ENCODE measurements around the gene ROR2. TPM values are rescaled to one million over a fixed set of nuclear protein-coding genes. Genes with fewer than 3 reads are reported as not detected.

Gene ROR2
- total and polyA plus RNA-seq, 2 experiments from 2014 or later: 8.1 to 18.8 TPM

GRCh38 chr9:91660521-91660920 is 289.5 kb downstream of the ROR2 start (continued):
- TF ChIP-seq ETS1 (IDR thresholded peaks at IDR 0.05): no peak
- no peak for TF ChIP-seq NANOG (IDR thresholded peaks at IDR 0.05; ENCODE audit: borderline replicate concordance)
- no peak for TF ChIP-seq STAT1 (IDR thresholded peaks at IDR 0.05; ENCODE audit: unreplicated experiment)
- TF ChIP-seq ZNF114 (CRISPR knock-in tag; IDR thresholded peaks at IDR 0.05): no peak
- no peak for TF ChIP-seq EZH2phosphoT487 (IDR thresholded peaks at IDR 0.05; ENCODE audit: unreplicated experiment)

GRCh38 chr9:91659529-91660495 is 290.2 kb downstream of the ROR2 start:
- ATAC-seq (peak; percentile 98), DNase-seq (ENCODE audit: low spot score) (peak; percentile 61)
- no peaks in the 10 kb centered on the region; the same call in 1 of the 3 replicates for H3K4me1 Mint-ChIP-seq
- Histone ChIP-seq H4K20me1 (replicated peaks; ENCODE audit: insufficient read depth) (no peaks in the 10 kb centered on the region), H2AFZ (no peak overlapping the region), H3K36me3 (ENCODE audit: insufficient read depth) (no peaks in the 10 kb centered on the region), H3K9me2 (ENCODE audit: insufficient read depth) (no peaks in the 10 kb centered on the region), H3K27me3 (ENCODE audit: insufficient read depth) (no peaks in the 10 kb centered on the region), H3F3A (replicated peaks; ENCODE audit: low read depth) (no peaks in the 10 kb centered on the region), H3K4me3 (no peak overlapping the region), H3K79me2 (replicated peaks; ENCODE audit: insufficient read depth) (no peaks in the 10 kb centered on the region), H3K4me2 (no peak overlapping the region), H3K4me1 (ENCODE audit: insufficient read depth) (0 out of 2 replicates have a peak, but pooled peaks cover 7% of the 10 kb centered on the region), H3K27ac (ENCODE audit: low read depth) (no peak overlapping the region)
- no peaks in the 10 kb centered on the region; the same call in 2 of the 3 replicates for H3K9me3 Mint-ChIP-seq
- H3K4me3 Mint-ChIP-seq: no peak overlapping the region
- H3K27me3 Mint-ChIP-seq (ENCODE audit: insufficient read depth, low read depth, poor library complexity): peaks cover 2% of the 10 kb centered on the region
- no peaks in the 10 kb centered on the region for H3K36me3 Mint-ChIP-seq (ENCODE audit: low read depth)
- H3K27ac Mint-ChIP-seq: no peak overlapping the region
- no peak for TF ChIP-seq ZNF462 (CRISPR knock-in tag; IDR thresholded peaks at IDR 0.05)
- no peak for TF ChIP-seq REST (IDR thresholded peaks at IDR 0.05; ENCODE audit: unreplicated experiment)
- TF ChIP-seq CTCF (conservative IDR thresholded peaks at IDR 0.05; ENCODE audit: low read depth in 2 of 2): peak in 1 of 2 experiments; percentile 77
- TF ChIP-seq EZH2phosphoT487 (IDR thresholded peaks at IDR 0.05; ENCODE audit: unreplicated experiment): no peak
- no peak for TF ChIP-seq POLR2AphosphoS5 (IDR thresholded peaks at IDR 0.05; ENCODE audit: low read depth)
- no peak for TF ChIP-seq ETS1 (IDR thresholded peaks at IDR 0.05)

Measured in GM23338 (cell line).